ENCODE data around the gene IQGAP2.

The IQGAP2 gene

GRCh38 chr5:76383126-76383832 is 19.8 kb upstream of the IQGAP2 start:
- no peak for DNase-seq (ENCODE audit: low read depth)

- DNase-seq (ENCODE audit: low read depth): no peak
These were observed 18.9 kb upstream of the IQGAP2 start for GRCh38 chr5:76384189-76384588.

GRCh38 chr5:76384705-76385104 is 18.4 kb upstream of the IQGAP2 start:
- DNase-seq (ENCODE audit: low read depth): no peak

- DNase-seq (ENCODE audit: low read depth): no peak
These were observed 17.5 kb upstream of the IQGAP2 start for GRCh38 chr5:76385540-76385939.

GRCh38 chr5:76386360-76386759 is 16.7 kb upstream of the IQGAP2 start:
- DNase-seq (ENCODE audit: low read depth): no peak

GRCh38 chr5:76388236-76388635 is 14.8 kb upstream of the IQGAP2 start:
- DNase-seq (ENCODE audit: low read depth): no peak

- DNase-seq (ENCODE audit: low read depth): no peak
These were observed 14.1 kb upstream of the IQGAP2 start for GRCh38 chr5:76388791-76389512.

GRCh38 chr5:76389513-76390154 is 13.5 kb upstream of the IQGAP2 start:
- no peak for DNase-seq (ENCODE audit: low read depth)

GRCh38 chr5:76391014-76391413 is 12.1 kb upstream of the IQGAP2 start:
- DNase-seq (ENCODE audit: low read depth): no peak

GRCh38 chr5:76393035-76393680 is 9.9 kb upstream of the IQGAP2 start:
- DNase-seq (ENCODE audit: low read depth): no peak

- no peak for DNase-seq (ENCODE audit: low read depth)
These were observed 5.9 kb upstream of the IQGAP2 start for GRCh38 chr5:76397200-76397599.

- DNase-seq (ENCODE audit: low read depth): no peak
These were observed 3.8 kb upstream of the IQGAP2 start for GRCh38 chr5:76399268-76399667.

GRCh38 chr5:76400466-76400865 is 2.6 kb upstream of the IQGAP2 start:
- no peak for DNase-seq (ENCODE audit: low read depth)

GRCh38 chr5:76401801-76402250 is 1.3 kb upstream of the IQGAP2 start:
- DNase-seq (ENCODE audit: low read depth): no peak

GRCh38 chr5:76402251-76402885 is 717 bp upstream of the IQGAP2 start:
- DNase-seq (ENCODE audit: low read depth): no peak

GRCh38 chr5:76403766-76404222 is 709 bp downstream of the IQGAP2 start:
- no peak for DNase-seq (ENCODE audit: low read depth)

GRCh38 chr5:76404223-76405211 is 1.4 kb downstream of the IQGAP2 start:
- DNase-seq (ENCODE audit: low read depth): no peak

- no peak for DNase-seq (ENCODE audit: low read depth)
These were observed 2.9 kb downstream of the IQGAP2 start for GRCh38 chr5:76406014-76406413.

GRCh38 chr5:76406673-76407072 is 3.6 kb downstream of the IQGAP2 start:
- no peak for DNase-seq (ENCODE audit: low read depth)

GRCh38 chr5:76408104-76408654 is 5.1 kb downstream of the IQGAP2 start:
- no peak for DNase-seq (ENCODE audit: low read depth)
